Erythroblast (primary cell): ENCODE measurements around the gene FAM184A.

Experiments
- GATA1 ChIP-seq: IDR thresholded peaks from 2 replicates; pipeline ENCODE4 v1.6.1; 2011; ENCODE audit warnings: low read depth, mild to moderate bottlenecking, control low read depth, low read length, moderate library complexity
- POLR2A ChIP-seq: IDR thresholded peaks from 2 replicates; pipeline ENCODE4 v1.6.1; 2011; ENCODE audit warnings: mild to moderate bottlenecking, low read length

DNA sequence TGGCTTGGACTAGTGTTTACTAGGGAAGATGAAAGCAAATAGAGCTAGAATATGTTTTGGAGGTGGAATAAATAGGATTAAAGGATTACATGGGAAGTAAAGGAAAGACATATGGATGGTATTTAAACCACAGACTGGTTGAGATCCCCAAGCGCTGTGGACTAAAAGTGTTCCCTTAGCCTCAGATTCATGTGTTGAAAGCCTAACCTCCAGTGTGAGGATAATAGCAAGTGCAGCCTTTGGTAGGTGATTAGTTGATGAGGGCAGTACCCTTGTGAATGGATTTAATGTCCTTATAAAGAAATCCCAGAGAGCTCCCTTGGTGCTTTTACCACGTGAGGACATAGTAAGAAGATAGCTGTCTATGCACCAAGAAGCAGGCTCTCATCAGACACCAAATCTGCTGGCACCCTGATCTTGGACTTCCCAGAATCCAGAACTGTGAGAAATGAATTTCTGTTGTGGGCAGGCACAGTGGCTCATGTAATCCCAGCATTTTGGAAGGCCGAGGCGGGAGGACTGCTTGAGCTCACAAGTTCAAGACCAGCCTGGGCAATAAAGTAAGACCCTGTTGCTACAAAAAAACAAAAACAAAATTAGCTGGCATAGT is 86.2 kb downstream of the FAM184A start:
- TF ChIP-seq POLR2A (no peak), GATA1 (no peak)
